Peyer's patch (tissue), 4 donors: ENCODE data around the gene PARG.
"Not testable (repeated sequence)": the region's sequence is repeated elsewhere in the genome, so short reads cannot be mapped to it uniquely, and the experiment has no call there.

ENCODE experiments used
- CTCF ChIP-seq, 6 experiments: fragments of 450-650 bp in 4 of 6; fragments of 200-600 bp in 2 of 6; sonication (generic) in 1 of 6; IDR thresholded peaks; one replicate each; pipeline ENCODE4 v1.5.1; 2017 to 2019; ENCODE audit warnings: antibody characterized with exemption in 6 of 6, mild to moderate bottlenecking in 3 of 6, moderate library complexity in 1 of 6
- POLR2A ChIP-seq, 2 donors: fragments of 450-650 bp; IDR thresholded peaks; one replicate each; pipeline ENCODE4 v1.5.1; 2017; ENCODE audit warnings: antibody characterized with exemption in 2 of 2, mild to moderate bottlenecking in 2 of 2, moderate library complexity in 2 of 2

- TF ChIP-seq CTCF, POLR2A (IDR thresholded peaks at IDR 0.05): not testable (repeated sequence)
Observed at GRCh38 chr10:49988376-49988775, 46.5 kb upstream of the PARG start, which contains the start of gene AGAP6.
